Activated CD8-positive, alpha-beta memory T cell treated with anti-CD3 and anti-CD28 coated beads for 24 hours (primary cell): ENCODE measurements around the gene EDC3.
"Not testable (repeated sequence)": the region's sequence is repeated elsewhere in the genome, so short reads cannot be mapped to it uniquely, and the experiment has no call there.

ENCODE experiments used
- DNase-seq: peaks from one replicate; pipeline ENCODE4 v3.0.0-alpha.2; 2020

The EDC3 gene

DNA sequence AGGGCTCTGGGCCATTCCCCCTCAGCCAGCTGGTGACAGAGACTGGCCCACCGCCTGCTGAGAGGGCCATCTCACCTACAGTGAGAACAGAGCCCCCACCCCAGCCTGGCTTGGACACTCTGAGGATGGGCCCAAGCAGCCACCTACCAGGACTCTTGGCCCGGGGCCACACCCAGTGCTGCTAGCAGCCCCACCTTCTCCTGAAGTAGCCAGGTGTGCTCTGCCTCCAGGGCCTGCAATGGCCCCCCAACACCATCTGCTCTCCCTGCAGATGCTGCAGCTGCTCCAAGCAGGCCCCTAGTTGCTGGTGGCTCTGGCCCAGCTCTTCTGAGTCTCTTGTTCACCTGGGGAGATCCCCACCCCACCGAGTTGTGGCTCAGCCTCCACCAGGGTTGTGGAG is 87.0 kb downstream of the EDC3 start:
- no peak for DNase-seq

DNA sequence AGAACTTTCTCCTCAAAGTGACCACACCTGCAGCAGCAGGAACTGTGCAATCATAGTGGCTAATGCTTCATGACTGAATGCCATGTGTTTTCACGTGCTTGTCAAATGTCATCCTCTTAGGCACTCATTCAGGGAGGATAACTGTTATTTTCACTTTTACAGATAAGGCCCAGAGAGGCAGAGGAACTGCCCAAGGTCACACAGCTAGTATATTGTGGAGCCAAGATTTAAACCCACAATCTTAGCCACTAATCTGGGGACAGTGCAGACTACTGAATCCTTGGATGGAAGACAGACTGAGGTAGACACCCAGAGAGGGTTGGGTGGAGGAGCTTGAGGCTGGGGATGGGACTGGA is 90.1 kb downstream of the EDC3 start:
- DNase-seq = no peak

DNA sequence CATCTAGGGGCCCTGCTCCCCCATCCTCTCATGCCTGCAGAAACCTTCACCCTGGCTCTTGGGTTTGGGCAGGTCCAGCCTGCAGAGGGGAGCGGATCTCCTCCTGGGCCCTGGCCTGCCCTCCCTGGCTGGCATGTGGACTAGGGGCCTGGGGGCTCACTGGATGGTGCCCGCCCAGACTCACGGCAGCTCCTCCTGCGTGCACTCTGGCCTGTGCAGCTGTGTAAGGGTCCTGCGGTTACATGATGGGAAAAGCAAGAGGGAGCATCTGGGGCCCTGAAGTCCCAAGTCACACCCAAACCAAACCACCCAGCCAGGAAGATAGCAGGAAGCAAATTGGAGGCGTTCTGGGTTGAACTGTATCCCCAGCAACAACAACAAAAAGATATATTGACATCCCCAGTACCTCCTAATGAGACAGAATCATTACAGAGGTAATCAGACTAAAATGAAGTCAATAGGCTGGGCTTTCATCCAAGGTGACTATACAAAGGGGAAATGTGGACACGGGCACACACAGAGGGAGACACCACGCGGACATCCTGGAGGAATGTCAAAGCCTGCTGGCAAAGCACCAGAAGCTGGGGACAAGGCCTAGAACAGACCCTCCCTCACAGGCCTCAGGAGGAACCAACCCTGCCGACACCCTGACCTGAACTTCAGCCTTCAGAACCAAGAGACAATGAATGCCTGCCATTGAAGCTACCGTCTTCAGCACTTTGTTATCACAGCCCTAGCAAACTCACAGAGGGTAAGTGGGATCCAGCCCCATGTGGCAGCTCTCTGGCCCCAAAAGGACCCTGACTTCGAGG is 90.6 kb downstream of the EDC3 start:
- DNase-seq = no peak

DNA sequence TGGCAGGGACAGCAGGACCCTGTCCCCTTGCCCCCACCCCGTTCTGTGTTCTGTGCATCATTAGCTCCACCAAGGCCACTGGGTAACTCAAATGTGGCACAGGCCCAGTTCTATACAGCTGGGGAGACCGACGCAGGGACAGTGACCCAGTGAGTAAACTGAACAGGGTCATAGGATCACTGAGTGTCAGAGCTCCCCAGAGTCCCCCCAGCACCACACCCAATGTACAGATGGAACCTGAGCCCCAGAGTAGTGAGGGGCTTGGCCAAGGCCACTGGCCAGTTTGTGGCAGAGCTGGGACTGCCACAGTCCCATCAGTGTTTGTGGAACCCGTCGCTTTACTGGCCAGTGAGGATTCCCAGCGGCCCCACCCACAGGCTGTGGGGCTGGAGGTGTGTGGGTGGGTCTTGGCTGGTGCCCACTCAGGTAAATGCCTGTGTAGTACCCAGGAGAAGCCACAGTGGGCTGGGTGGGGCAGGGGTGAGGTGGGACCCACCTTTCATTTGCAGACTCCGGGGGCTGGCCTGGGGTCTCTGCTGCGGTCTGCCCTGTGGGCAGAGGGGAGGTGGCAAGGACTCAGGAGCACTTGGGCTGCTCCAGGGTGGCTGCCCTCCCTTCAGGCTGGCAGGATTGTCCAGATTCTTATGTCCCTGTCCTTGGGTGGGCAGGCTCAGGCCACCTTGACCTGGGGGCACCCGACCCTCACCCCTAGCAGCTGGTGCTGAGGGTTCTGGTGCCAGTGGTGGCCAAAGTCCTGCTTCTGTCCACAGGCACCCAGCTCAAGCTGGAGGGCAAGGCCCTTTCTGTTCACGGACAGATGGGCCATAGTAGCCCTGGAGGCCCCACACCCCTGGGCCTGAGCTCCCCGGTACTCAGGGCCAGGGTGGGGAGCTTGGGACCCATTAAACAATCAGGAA is 91.8 kb downstream of the EDC3 start:
- DNase-seq = no peak

DNA sequence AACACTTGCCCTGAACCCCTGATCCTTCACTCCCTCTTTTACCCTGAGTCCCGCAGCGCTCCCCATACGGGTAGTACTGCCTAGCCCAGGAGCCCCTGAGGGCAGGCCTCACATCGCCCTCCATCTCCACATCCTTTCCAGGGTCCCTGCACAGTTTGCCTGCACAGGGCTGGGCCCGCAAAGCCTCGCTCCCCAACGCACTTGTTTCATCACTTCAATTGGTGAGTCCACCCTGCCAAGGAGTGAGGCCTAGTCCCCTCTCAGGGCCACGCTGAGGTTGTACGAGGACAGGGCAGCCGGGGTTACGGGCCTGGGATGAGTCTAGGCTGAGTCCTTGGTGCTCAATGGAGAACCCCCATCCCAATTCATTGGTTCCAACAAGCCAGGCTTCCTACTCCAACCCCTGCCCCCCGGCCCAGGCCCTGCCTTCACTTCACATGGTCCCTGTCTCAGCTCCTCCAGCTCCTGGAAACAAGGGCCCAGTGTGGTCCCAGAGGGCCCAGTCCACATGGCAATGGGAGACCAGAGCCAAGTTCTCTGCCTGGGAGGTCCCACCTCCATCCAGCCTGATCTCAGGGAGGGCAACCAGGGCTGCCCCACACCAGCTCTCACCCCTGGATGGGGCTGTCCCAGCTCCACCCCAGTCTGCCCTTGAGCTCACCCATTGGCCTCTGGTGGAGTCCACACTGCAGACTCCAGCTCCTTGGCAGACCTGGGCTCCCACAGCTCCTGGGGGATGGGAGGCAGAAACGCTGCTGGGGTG is 92.6 kb downstream of the EDC3 start:
- no peak for DNase-seq

DNA sequence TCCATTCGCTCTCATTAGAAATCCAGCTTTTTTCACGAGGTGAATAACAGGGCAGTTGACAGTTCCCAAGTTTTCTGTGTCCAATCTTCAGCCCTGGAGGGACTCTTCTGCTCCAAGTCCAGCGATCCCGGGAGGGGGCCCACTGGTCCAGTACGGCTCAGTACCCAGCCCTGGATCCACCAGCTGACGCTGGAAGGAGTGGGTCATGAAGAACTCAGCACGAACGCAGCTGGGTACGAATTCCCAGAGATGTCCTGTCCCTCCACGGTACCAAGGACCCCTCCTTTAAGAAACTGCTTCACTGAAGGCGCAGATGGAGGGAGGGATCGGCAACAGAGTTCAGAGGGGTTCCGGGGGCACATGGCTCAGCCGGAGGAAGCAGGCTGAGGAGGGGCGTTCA is 96.7 kb downstream of the EDC3 start:
- DNase-seq = no peak

DNA sequence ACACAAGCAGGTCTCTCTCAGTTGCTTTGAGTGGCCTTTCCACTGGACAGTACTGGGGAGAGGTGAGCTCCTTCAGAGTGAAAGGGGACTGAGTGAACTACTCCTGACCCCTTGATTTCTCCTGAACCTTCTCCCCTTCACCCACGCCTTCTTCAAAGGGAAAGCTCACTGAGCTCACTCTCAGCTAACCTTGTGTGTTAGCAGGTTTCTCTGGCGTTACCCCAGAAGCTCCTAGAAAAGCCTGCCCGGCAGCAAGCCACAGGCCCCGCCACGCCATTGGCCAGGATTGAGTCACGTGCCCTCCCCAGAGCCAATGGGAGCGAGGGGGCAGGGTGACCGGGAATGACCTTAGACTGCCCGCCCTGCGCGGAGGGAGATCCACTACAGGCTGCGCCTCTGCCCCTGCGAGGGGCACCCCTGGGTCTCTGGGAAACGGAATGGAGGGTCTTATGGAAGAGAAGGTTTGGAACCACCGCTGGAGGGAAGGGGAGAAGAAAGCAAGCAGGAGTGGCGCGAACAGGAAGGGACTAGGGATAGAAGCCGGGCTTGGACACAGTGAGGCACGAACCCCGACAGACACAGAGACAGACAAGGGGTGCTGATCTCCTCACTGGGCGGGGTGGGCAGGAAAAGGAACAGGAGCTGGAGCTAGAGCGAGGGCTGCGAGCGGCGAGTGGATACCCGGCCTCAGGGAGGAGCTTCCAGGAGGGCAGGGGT is 97.5 kb downstream of the EDC3 start:
- peak; percentile 95 for DNase-seq

DNA sequence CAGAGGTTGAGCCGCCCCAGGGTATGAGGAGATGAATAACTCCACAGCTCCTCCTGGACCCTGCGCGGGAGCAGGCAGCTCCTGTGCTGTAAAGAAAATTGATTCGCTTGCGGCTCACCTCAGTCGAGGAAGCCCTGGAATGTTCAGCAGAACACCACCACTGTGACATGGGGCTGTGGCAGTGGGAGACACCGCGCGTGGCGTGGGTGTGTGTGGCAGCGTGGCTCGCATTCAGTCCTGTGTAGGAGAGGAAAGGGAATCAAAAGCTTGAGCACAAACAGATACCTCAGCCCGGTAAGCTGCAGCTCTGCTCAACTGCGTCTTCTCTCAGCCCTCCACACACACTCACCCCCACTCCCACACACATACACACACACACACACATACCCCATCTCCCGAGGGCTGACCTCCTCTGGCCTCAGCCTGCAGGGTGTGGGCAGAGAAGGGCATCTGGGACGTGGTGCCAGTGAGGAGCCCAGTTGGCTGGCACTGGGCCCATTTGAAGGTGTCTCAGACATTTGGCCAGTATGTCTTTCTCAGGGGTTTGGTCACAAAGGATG is 98.6 kb downstream of the EDC3 start:
- DNase-seq = not testable (repeated sequence)

DNA sequence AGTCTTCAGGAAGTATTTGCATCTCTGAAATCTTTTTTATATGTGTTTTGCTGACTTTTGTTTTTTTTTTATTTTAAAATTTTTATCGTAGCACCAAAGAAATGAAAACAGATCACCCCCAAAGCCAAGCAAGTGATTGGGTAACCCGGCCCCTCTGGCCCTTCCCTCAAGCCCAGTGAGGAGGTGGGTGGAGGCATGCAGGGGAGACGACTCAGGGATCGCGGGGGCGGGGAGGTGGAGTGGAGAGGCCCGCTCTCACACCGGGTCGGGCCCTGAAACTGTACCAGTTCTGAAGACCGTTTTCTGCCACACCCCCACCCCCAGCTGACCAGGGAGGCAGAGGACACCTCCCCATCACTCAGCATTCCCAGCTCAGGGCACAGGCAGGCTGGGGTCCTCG is 99.1 kb downstream of the EDC3 start:
- not testable (repeated sequence) for DNase-seq

DNA sequence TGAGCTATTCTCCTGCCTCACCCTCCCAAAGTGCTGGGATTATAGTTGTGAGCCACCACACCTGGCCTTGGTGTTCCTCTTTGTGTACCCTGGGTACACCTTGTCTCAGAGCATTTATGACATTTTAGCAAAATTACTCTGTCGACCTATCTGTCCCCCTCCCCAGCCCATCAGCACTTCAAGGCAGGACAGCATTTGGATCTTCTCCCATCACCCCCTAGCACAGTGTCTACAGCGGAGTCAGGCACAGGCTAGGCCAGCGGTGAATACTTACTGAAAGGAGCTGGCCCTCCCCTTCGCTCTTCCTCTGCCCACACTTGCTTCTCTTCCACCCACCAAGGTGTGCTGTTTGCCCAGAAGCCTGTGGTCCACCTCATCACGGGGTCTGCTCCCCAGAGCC is 100.6 kb downstream of the EDC3 start:
- no peak for DNase-seq

DNA sequence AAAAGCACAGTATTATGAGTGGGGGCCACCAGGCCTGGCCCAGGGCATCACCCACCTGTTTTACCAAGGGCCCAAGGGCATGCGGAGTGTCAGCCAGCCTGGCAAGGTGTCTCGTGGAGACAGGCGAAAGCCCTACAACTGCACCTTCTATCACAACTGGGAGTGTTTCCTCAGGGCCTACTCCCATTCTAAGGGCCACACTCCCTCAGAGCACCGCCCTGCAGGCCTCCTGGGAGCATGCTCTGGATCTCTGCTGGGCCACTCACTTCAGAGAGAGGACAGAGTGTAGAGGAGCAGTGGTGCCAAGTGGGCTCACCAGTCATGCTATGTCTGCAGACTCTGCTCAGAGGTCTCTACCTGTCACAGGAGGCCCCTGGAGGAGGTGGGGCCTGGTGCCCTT is 101.4 kb downstream of the EDC3 start:
- DNase-seq = no peak

DNA sequence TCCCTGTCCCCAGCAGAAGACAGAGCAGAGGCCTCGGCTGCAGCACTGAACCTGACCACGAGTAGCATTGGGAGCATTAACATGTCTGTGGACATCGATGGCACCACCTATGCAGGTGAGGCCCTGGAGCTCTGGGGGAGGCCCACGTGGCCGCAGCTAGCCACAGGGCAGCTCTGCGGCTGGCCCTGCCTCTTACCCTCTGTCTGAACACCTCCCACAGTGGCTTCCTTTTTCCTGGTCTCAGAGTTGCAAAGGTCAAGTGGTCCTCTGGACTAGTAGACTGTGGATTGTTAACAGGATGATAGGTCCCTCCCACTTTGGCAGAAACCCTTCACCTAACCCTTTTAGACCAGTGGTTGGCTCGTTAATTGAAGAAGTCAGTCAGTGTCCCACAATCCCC is 102.7 kb downstream of the EDC3 start:
- no peak for DNase-seq

DNA sequence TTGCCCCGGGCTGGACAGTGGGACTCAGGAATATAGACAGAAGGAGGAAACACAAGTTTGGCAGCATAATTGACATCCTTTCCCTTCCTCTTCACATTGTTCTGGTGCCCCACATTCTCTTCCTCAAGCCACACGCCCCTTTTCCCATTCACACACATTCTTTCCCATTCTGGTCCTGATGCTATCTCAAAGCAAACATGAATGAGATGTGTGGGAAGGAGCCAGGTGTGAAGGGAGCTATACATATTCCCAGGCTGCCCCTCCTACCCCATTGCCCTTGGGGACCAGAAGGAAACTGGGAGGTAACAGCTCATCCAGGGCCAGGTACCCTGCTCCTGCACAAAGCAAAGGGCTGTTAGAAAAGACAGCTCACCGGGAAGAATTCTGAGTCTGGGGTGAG is 103.6 kb downstream of the EDC3 start:
- no peak for DNase-seq

DNA sequence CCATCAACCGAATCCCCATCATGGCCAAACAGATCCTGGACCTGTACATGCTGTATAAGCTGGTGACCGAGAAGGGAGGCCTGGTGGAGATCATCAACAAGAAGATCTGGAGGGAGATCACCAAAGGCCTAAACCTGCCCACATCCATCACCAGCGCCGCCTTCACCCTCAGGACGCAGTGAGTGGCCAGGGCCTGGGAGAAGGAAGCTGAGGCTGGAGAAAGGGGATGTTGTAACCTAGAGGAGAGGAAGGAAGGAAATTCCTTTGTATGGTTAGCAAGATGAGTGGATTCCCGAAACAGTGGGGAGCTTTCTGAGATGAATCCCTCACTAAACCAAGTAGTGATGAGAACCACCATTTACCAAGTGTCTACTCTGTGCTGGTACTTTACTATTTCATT is 106.0 kb downstream of the EDC3 start:
- DNase-seq = no peak

DNA sequence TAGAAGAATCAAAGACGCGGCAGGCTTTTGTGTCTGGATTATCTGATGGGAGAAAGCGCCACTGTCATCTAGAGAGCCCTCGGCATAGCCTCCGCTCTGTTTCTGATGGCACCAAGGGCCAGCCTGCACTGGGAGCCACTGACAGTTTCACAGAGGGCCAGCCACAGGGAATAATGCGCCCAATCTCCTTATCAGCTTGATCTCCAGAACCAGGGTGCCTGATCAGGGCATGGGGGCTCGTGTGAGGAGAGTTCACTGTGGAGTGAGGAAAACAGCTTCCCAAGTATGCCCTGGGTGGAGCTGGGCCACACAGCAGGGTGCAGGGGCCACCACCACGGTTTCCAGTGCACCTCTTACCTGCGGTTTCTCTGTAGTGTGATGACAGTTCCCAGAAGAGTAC is 110.0 kb downstream of the EDC3 start:
- DNase-seq = no peak

DNA sequence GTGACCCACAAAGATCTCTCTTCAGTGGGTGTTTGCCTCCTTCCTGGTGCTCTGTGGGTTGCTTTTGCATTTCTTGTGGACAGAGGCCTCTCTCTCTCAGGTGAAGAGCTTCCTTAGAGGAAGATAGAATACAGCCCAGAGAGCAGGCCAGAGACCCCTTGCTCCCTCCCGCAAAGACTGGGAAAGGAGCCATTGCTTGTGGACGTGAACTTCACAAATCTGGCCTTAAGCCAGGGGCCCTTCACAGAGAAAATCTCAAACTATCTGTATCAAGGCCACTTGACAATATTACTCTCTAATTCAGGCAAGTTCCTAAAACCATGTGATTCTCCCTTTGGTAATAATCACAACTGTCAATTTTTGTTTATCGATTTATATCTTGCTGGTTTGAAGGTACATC is 110.6 kb downstream of the EDC3 start:
- DNase-seq = no peak

DNA sequence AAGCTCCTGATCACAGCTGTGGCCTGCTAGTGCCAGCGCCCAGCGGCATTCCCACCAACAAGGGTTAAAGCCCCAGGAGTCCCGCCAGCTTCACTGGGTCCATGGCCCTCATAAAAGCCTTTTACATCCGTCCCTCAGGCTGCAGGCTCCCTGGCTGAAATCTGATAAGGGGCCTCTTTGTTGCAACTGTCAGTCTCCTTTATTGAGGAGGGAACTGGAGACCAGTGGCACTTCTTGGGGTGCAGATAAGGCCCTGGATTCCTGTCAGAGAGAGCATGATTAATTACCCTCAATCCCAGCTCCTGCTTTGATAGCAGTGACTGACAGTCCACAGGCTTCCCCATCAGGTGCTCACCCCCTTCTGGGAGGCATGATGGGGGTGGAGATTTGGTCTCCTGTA is 111.0 kb downstream of the EDC3 start:
- no peak for DNase-seq

DNA sequence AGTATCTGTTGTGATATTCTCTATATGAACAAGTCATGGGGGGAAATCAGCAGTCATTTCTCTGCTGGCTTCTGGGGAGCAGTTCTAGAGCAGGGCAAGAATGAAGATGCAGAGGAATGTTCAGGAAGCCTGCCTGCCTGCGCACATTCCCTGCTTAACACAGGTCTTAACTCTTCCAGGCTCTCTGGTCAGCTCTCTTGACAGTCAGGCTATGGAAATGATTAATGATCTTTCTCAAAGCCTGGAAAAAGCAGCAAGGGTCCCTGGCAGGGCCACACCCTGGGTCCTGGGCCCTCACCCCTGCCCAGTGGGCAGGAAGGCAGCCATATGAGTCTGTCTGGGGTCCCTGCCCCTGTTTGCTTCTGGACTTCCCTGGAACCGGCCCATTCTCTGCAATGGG is 111.6 kb downstream of the EDC3 start:
- DNase-seq = no peak
